WI38 (cell line): ENCODE results near the gene ANKRD35.
A peak's percentile ranks its signal among the peaks of the same experiment; 100 is the strongest.

ENCODE experiments used
- H3K4me3 ChIP-seq: 2 replicates; pipeline ENCODE4 v1.5.1; 2011; ENCODE audit warnings: low read depth, mild to moderate bottlenecking, control low read depth, low read length
- CTCF ChIP-seq: IDR thresholded peaks from 2 replicates; pipeline ENCODE4 v1.5.1; 2012; ENCODE audit warnings: low read depth, mild to moderate bottlenecking, control low read depth, low read length

ANKRD35 gene

GRCh38 chr1:145884675-145885074 lies 991 bp downstream of the ANKRD35 start:
- H3K4me3 ChIP-seq, result no peak overlapping the region
- no peak for TF ChIP-seq CTCF

- no peak for TF ChIP-seq CTCF
- H3K4me3 ChIP-seq, result no peak overlapping the region
Observed at GRCh38 chr1:145879775-145880174, 5.9 kb downstream of the ANKRD35 start.

- H3K4me3 ChIP-seq, result no peak overlapping the region
- TF ChIP-seq CTCF, result no peak
Observed at GRCh38 chr1:145878724-145879123, 6.9 kb downstream of the ANKRD35 start.

GRCh38 chr1:145877923-145878486 lies 7.7 kb downstream of the ANKRD35 start:
- no peak overlapping the region for H3K4me3 ChIP-seq
- TF ChIP-seq CTCF, result no peak

- no peak for TF ChIP-seq CTCF
- no peak overlapping the region for H3K4me3 ChIP-seq
Observed at GRCh38 chr1:145874646-145875045, 11.0 kb downstream of the ANKRD35 start.

GRCh38 chr1:145871994-145872924 lies 13.4 kb downstream of the ANKRD35 start:
- TF ChIP-seq CTCF, result no peak
- peak overlapping the region; percentile 57 for H3K4me3 ChIP-seq

- no peak for TF ChIP-seq CTCF
- no peak overlapping the region for H3K4me3 ChIP-seq
Observed at GRCh38 chr1:145868232-145868631, 17.4 kb downstream of the ANKRD35 start.
